ENCODE data around the gene ATP4A. TPM values are rescaled to one million over a fixed set of nuclear protein-coding genes. Genes with fewer than 3 reads are reported as not detected.

ATP4A gene
- total and polyA plus RNA-seq, 2 donors (not counting 1 experiment from before 2014, with no cell fraction given): not detected

DNA sequence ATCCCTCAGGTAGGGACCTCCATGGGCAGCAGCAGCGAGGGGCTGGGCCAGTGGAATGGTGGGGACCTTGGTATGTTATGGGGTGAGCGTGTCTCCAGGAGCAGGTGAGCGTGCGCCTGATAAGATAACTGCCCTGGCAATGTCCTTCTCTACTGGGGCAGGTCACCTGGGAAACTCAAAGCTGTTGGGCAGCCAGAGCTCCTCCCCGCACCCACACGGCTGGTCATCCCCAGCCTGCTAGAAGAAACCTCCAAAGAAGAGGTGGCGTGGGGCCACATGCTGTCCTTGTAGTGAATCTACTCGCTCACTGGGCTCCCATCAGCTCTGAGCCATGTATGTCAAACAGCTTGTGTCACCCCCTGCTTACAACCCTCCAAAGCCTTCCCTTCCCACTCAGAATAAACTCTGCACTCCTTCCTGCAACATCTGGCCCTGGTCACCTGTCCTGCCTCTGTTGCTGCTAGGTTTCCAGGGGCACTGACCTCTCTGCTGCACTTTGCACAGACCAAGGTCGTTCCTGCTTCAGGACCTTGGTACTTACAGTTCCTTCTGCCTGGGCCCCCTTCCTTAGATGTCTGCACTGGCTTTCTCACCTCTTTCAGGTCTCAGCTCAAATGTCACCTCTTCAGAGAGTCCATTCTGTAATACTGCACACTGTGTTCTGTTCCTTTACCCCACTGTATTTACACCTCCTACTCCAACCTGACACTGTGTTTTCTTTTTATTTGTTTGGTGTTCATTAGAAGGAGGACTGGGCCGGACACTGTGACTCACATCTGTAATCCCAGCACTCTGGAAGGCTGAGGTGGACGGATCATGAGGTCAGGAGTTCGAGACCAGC, 1.8 kb upstream of the ATP4A start:
- Histone ChIP-seq H2AFZ (ENCODE audit: insufficient read depth, low read depth, low read length, poor library complexity, severe bottlenecking) (no peak overlapping the region), H3K36me3 (replicated peaks in 1 of 2; ENCODE audit: control extremely low read depth in 1 of 2, control insufficient read depth in 1 of 2, extremely low read depth in 1 of 2, insufficient read depth in 2 of 2, low read length in 1 of 2) (no peaks in the 10 kb centered on the region), H3K9me3 (ENCODE audit: control extremely low read depth in 1 of 3, control insufficient read depth in 2 of 3, insufficient read depth in 1 of 3, low read length in 2 of 3) (peaks cover 0 to 4% (median 0%) of the 10 kb centered on the region in 3 donors), H3K79me2 (ENCODE audit: control insufficient read depth, insufficient read depth, low read length) (no peaks in the 10 kb centered on the region), H3K4me1 (ENCODE audit: control insufficient read depth in 2 of 2, insufficient read depth in 2 of 2, low read length in 2 of 2) (no peaks in the 10 kb centered on the region), H3K9ac (ENCODE audit: low read length) (no peak overlapping the region), H3K4me3 (ENCODE audit: control extremely low read depth in 1 of 5, extremely low read depth in 1 of 5, insufficient read depth in 1 of 5, low read depth in 2 of 5, low read length in 4 of 5) (no peak overlapping the region), H4K20me1 (ENCODE audit: control insufficient read depth, insufficient read depth, low read length, poor library complexity, severe bottlenecking) (no peaks in the 10 kb centered on the region), H3K27ac (ENCODE audit: low read length in 2 of 2) (no peak overlapping the region), H3K4me2 (replicated peaks; ENCODE audit: low read depth, low read length, poor library complexity, severe bottlenecking) (no peak overlapping the region), H3K27me3 (replicated peaks in 1 of 4; ENCODE audit: control extremely low read depth in 1 of 4, control insufficient read depth in 3 of 4, insufficient read depth in 4 of 4, low read length in 3 of 4) (peaks cover 0 to 27% (median 2%) of the 10 kb centered on the region in 4 experiments)
- Mint-ChIP-seq H3K4me1 (peaks cover 3% of the 10 kb centered on the region), H3K27me3 (peaks cover 40% of the 10 kb centered on the region), H3K9me3 (ENCODE audit: insufficient read depth) (no peaks in the 10 kb centered on the region), H3K4me3 (no peak overlapping the region), H3K27ac (no peak overlapping the region)
- no peak for ATAC-seq (ENCODE audit: low read depth)
- DNase-seq: no peak
- ChIA-PET POLR2A (no interaction called here), CTCF (no interaction called here)
- 88% methylated on average over 9 of the region's 12 CpGs for WGBS (ENCODE audit: insufficient coverage)
- TF ChIP-seq CTCF (IDR thresholded peaks at IDR 0.05) (no peak), EZH2 (IDR thresholded peaks at IDR 0.05; ENCODE audit: borderline replicate concordance, insufficient read depth, low read depth, low read length, poor library complexity, severe bottlenecking) (no peak)
- intact Hi-C loops (cut with micrococcal nuclease): no loop called here

DNA sequence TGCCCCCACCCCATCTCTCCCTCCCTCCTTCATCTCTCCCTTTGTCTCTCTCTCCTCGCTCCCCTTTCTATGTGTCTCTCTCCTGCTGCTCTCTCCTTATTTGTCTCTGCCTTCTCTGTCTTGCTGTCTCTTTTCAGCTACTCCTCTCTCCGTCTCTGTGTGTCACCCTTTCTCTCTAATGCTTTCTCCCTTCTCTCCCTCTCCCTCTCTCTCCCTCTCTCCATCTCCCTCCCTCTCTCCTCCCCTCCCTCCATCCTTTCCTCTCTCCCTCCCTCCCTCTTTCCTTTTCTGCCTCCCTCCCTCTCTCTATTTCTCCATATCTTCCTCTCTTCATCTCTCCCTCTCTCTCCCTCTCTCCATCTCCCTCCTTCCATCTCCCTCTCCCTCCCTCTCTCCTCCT, 682 bp downstream of the ATP4A start:
- no peaks in the 10 kb centered on the region for H3K79me2 ChIP-seq (ENCODE audit: control insufficient read depth, insufficient read depth, low read length)
- H3K4me1 Mint-ChIP-seq: peaks cover 19% of the 10 kb centered on the region
- peaks cover 0 to 14% (median 0%) of the 10 kb centered on the region in 3 donors for H3K9me3 ChIP-seq (ENCODE audit: control extremely low read depth in 1 of 3, control insufficient read depth in 2 of 3, insufficient read depth in 1 of 3, low read length in 2 of 3)
- H4K20me1 ChIP-seq (ENCODE audit: control insufficient read depth, insufficient read depth, low read length, poor library complexity, severe bottlenecking): no peaks in the 10 kb centered on the region
- H3K27ac Mint-ChIP-seq: no peak overlapping the region
- no peak overlapping the region for H3K4me3 Mint-ChIP-seq
- H3K4me2 ChIP-seq (replicated peaks; ENCODE audit: low read depth, low read length, poor library complexity, severe bottlenecking): no peak overlapping the region
- H3K4me1 ChIP-seq (ENCODE audit: control insufficient read depth in 2 of 2, insufficient read depth in 2 of 2, low read length in 2 of 2): peaks cover 19 to 20% of the 10 kb centered on the region in 2 donors
- ChIA-PET CTCF (no interaction called here), POLR2A (no interaction called here)
- H3K9me3 Mint-ChIP-seq (ENCODE audit: insufficient read depth): no peaks in the 10 kb centered on the region
- H3K4me3 ChIP-seq (ENCODE audit: control extremely low read depth in 1 of 5, extremely low read depth in 1 of 5, insufficient read depth in 1 of 5, low read depth in 2 of 5, low read length in 4 of 5): no peak overlapping the region
- DNase-seq: no peak
- H2AFZ ChIP-seq (ENCODE audit: insufficient read depth, low read depth, low read length, poor library complexity, severe bottlenecking): no peak overlapping the region
- H3K36me3 ChIP-seq (replicated peaks in 1 of 2; ENCODE audit: control extremely low read depth in 1 of 2, control insufficient read depth in 1 of 2, extremely low read depth in 1 of 2, insufficient read depth in 2 of 2, low read length in 1 of 2): no peaks in the 10 kb centered on the region
- no peak overlapping the region for H3K27ac ChIP-seq (ENCODE audit: low read length in 2 of 2)
- 67% methylated on average over 2 of the region's 2 CpGs for WGBS (ENCODE audit: insufficient coverage)
- no peak overlapping the region for H3K9ac ChIP-seq (ENCODE audit: low read length)
- intact Hi-C loops (cut with micrococcal nuclease): no loop called here
- TF ChIP-seq EZH2 (IDR thresholded peaks at IDR 0.05; ENCODE audit: borderline replicate concordance, insufficient read depth, low read depth, low read length, poor library complexity, severe bottlenecking) (no peak), CTCF (IDR thresholded peaks at IDR 0.05) (no peak)
- ATAC-seq (ENCODE audit: low read depth): no peak
- H3K27me3 ChIP-seq (replicated peaks in 1 of 4; ENCODE audit: control extremely low read depth in 1 of 4, control insufficient read depth in 3 of 4, insufficient read depth in 4 of 4, low read length in 3 of 4): peaks cover 0 to 38% (median 10%) of the 10 kb centered on the region in 4 experiments
- peaks cover 48% of the 10 kb centered on the region for H3K27me3 Mint-ChIP-seq

Measured in B cell (primary cell).